ENCODE data around the gene C4A.
"Not testable (repeated sequence)": the region's sequence is repeated elsewhere in the genome, so short reads cannot be mapped to it uniquely, and the experiment has no call there.

The C4A gene

DNA sequence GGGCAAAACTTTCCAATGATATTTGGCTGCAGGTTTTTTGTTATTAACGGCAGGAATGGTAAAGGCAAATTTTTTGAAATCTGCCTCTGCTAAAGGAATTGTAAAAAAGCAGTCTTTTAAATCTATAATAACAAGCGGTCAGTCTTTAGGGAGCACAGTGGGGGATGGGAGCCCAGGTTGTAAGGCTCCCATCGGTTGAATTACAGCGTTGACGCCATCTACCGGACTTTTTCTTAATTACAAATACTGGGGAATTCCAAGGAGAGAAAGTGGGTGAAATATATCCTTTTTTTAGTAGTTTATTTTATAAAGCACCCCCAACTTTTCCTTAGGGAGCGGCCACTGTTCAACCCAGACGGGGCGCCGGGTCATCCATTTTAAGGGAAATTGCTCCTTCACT is 40.2 kb downstream of the C4A start:
- not testable (repeated sequence) for DNase-seq (ENCODE audit: low read depth, low spot score)

DNA sequence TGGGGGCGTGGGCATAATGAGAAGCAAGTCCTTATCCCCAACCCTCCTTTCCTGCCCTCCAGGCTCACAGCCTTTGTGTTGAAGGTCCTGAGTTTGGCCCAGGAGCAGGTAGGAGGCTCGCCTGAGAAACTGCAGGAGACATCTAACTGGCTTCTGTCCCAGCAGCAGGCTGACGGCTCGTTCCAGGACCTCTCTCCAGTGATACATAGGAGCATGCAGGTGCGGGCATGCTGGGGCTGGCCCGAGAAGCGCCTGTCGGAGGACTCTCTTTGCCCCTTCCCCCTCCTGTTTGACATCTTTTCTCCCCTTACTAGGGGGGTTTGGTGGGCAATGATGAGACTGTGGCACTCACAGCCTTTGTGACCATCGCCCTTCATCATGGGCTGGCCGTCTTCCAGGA is 46.8 kb downstream of the C4A start:
- DNase-seq (ENCODE audit: low read depth, low spot score): not testable (repeated sequence)

DNA sequence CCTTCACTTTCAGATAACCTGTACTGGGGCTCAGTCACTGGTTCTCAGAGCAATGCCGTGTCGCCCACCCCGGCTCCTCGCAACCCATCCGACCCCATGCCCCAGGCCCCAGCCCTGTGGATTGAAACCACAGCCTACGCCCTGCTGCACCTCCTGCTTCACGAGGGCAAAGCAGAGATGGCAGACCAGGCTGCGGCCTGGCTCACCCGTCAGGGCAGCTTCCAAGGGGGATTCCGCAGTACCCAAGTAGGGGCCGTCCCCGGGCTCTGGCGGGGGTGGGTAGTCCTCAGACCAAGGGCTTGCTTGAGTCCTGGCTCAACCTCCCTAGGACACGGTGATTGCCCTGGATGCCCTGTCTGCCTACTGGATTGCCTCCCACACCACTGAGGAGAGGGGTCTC is 47.7 kb downstream of the C4A start:
- DNase-seq (ENCODE audit: low read depth, low spot score): not testable (repeated sequence)

DNA sequence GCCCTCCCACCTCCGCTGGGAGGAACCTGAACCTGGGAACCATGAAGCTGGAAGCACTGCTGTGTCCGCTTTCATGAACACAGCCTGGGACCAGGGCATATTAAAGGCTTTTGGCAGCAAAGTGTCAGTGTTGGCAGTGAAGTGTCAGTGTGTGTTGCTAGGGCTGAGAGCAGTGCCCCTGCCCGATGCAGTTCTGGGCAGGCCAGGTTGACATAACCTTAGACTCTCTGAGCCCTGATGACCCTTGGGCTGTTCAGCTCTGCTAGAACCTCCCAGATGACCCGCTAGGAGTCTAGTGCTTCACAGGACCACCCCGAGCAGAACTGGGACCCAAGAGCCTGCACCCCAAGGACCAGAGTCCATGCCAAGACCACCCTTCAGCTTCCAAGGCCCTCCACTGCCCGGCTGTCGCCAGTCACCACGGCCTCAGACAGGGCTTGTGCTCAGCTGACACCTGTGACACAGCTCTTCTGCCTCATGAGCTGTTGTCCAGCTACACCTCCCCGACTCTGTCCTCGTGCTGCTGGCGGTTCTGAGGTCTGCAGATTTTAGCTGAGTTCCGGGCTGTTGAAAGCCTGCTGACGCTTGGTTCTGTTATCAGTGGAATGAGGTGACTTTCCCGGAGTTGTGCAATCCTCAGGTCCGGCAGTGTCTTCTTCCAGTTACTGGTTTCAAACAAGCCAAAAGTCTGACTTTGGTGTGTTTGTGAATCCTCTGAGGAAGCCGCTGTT is 53.6 kb downstream of the C4A start:
- not testable (repeated sequence) for DNase-seq (ENCODE audit: low read depth, low spot score)

DNA sequence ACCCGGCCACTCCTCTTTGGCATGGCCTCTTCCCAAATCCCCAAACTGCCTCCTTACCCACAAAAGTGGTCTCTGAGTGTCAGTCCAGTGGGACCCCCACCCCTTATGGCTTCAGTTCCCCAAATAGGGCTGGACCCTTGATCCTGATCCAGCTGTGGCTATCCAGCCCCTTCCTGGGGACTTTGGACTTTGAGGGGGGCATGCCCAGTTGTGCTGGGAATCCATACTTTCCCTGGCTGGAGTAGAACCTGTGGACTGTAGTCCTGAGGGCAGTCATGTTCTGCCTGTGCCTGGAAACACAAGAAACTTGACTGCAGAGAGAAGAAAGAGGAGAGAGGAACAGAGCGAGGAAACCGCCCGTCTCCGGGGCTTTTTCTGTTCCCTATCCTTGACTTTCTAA is 55.3 kb downstream of the C4A start:
- DNase-seq (ENCODE audit: low read depth, low spot score): not testable (repeated sequence)

DNA sequence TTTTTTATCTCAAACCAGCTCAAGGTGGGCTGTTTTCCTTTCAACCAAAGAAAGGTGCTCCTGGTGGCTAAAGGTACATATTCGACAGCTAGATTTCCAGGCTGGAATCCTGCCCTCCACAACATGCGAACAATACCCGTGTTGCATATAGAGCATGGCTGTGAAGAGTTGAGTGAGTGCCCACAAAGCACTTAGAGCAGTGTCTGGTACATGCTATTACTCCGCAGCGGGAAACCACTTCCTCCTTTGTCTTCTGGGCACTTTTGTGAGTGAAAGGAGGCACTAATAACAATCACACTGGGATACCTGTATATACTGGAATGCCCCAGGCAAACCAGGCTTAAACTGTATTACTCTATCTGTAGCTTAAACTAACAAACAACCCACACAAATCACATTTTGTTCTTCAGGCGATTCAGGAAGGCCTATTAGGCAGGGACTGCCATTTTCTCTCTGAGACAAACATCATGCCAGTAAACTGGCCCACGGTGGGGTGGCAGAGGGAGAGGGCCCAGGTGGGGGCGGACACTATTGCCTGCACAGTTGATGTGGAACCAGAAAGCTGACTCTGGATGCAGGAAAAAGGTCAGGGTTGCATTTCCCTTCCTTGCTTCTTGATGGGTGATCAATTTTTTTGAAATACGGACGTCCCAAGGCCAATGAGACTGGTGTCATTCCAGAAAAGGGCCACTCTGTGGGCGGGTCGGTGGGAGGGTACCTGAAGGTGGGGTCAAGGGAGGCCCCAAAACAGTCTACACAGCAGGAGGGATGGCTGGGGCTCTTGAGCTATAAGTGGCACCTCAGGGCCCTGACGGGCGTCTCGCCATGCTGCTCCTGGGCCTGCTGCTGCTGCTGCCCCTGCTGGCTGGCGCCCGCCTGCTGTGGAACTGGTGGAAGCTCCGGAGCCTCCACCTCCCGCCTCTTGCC is 56.0 kb downstream of the C4A start, which contains the start of gene CYP21A2:
Gene CYP21A2 (plus strand): TSS at position 818 of the 927 bp plus-strand sequence. CDS start 8 bp downstream, at position 826.
- not testable (repeated sequence) for DNase-seq (ENCODE audit: low read depth, low spot score)

DNA sequence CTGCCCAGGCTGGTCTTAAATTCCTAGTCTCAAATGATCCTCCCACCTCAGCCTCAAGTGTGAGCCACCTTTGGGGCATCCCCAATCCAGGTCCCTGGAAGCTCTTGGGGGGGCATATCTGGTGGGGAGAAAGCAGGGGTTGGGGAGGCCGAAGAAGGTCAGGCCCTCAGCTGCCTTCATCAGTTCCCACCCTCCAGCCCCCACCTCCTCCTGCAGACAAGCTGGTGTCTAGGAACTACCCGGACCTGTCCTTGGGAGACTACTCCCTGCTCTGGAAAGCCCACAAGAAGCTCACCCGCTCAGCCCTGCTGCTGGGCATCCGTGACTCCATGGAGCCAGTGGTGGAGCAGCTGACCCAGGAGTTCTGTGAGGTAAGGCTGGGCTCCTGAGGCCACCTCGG is 57.0 kb downstream of the C4A start:
- not testable (repeated sequence) for DNase-seq (ENCODE audit: low read depth, low spot score)

DNA sequence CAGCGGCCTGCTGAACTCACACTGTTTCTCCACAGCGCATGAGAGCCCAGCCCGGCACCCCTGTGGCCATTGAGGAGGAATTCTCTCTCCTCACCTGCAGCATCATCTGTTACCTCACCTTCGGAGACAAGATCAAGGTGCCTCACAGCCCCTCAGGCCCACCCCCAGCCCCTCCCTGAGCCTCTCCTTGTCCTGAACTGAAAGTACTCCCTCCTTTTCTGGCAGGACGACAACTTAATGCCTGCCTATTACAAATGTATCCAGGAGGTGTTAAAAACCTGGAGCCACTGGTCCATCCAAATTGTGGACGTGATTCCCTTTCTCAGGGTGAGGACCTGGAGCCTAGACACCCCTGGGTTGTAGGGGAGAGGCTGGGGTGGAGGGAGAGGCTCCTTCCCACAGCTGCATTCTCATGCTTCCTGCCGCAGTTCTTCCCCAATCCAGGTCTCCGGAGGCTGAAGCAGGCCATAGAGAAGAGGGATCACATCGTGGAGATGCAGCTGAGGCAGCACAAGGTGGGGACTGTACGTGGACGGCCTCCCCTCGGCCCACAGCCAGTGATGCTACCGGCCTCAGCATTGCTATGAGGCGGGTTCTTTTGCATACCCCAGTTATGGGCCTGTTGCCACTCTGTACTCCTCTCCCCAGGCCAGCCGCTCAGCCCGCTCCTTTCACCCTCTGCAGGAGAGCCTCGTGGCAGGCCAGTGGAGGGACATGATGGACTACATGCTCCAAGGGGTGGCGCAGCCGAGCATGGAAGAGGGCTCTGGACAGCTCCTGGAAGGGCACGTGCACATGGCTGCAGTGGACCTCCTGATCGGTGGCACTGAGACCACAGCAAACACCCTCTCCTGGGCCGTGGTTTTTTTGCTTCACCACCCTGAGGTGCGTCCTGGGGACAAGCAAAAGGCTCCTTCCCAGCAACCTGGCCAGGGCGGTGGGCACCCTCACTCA is 57.7 kb downstream of the C4A start:
- DNase-seq (ENCODE audit: low read depth, low spot score): not testable (repeated sequence)

DNA sequence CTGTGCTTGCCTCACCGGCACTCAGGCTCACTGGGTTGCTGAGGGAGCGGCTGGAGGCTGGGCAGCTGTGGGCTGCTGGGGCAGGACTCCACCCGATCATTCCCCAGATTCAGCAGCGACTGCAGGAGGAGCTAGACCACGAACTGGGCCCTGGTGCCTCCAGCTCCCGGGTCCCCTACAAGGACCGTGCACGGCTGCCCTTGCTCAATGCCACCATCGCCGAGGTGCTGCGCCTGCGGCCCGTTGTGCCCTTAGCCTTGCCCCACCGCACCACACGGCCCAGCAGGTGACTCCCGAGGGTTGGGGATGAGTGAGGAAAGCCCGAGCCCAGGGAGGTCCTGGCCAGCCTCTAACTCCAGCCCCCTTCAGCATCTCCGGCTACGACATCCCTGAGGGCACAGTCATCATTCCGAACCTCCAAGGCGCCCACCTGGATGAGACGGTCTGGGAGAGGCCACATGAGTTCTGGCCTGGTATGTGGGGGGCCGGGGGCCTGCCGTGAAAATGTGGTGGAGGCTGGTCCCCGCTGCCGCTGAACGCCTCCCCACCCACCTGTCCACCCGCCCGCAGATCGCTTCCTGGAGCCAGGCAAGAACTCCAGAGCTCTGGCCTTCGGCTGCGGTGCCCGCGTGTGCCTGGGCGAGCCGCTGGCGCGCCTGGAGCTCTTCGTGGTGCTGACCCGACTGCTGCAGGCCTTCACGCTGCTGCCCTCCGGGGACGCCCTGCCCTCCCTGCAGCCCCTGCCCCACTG is 58.6 kb downstream of the C4A start:
- not testable (repeated sequence) for DNase-seq (ENCODE audit: low read depth, low spot score)

DNA sequence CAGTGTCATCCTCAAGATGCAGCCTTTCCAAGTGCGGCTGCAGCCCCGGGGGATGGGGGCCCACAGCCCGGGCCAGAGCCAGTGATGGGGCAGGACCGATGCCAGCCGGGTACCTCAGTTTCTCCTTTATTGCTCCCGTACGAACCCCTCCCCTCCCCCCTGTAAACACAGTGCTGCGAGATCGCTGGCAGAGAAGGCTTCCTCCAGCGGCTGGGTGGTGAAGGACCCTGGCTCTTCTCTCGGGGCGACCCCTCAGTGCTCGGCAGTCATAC is 59.1 kb downstream of the C4A start:
- not testable (repeated sequence) for DNase-seq (ENCODE audit: low read depth, low spot score)

DNA sequence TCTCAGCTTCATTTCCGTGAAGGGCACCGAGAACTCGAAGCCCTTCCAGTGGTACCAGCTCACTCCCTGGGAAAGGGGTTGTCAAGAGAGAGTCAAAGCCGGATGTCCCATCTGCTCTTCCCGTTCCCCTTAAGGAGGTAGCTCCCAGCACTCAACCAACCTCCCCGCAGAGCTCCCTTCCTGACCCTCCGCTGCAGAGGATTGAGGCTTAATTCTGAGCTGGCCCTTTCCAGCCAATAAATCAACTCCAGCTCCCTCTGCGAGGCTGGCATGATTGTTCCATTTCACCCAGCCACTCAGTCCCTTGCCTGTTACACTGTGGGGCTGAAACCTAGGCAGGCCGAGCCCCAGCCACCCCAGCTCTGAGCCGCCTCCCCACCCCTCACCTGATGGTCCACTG is 59.5 kb downstream of the C4A start:
- not testable (repeated sequence) for DNase-seq (ENCODE audit: low read depth, low spot score)

DNA sequence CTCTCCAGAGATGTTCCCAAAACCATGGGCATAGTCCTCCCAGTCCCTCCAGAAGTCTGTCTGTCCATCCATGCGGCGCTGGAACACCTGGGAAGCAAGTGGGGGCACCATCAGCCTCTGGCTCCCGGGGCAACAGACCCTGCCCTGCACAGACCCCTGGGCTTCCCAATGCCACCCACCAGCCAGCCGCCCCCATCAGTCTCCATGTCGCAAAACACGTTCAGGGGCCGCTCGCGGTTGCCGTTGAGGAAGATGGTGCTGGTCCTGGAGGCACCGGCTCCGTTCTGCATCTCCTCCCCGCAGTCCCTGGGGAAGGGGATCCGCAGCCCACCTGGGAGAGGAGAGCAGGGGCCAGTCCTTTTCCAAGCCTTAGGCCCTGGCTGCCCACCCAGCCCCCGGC is 60.4 kb downstream of the C4A start:
- DNase-seq (ENCODE audit: low read depth, low spot score): not testable (repeated sequence)

DNA sequence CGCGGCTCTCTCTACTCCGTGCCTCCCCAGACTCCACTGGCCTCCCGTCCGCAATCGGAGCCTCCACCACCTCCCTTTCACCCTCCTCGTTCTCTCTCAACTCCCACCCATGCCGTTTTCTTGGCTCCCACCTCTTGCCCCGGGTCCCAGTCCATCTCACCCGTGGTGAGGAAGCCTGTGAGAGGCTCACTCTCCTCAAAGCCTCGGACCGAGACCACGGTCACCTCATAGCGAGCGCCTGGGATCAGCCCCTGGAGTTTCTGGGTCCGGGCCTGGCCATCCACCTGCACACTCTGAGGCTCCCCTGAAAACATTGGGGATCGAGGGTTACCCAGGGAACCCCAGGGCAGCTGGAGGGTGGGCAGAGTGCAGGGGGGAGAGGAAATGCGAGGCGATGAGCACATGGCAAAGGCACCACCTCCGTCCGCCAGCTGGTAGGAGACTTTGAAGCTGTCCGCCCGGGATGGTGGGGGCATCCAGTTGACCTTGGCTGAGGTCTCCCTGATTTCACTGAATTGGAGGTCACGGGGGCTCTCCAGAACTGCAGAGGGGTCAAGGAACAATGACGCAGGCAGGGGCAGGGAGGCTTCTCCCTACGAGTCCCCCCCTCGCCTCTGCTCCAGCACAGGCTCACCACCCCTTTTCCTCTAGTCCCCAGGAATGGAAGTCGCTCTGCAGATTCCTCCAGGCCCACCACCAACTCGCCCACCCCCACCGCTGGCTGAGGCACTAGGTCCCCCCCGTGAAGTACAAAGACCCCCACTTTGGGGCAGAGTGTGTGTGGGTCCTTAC is 61.9 kb downstream of the C4A start:
- not testable (repeated sequence) for DNase-seq (ENCODE audit: low read depth, low spot score)

DNA sequence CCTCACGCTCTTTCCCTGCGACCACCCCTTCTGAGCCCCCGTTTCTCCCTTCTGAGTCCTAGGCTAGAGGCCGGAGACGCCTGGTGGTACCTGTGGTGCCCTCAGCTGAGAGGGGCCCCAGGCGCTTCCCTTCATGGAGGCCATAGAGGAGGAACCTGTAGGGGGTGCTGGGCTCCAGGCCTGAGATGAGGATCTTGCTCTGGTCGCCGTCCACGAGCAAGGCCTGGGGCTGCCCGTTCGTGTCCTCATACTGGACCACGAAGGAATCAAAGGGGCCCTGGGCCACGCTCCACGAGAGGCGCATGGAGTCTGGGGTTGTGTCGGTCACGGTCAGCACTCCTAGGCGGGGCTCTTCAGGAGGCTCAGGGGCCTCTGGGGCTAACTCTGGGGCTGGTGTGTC is 63.1 kb downstream of the C4A start:
- not testable (repeated sequence) for DNase-seq (ENCODE audit: low read depth, low spot score)

DNA sequence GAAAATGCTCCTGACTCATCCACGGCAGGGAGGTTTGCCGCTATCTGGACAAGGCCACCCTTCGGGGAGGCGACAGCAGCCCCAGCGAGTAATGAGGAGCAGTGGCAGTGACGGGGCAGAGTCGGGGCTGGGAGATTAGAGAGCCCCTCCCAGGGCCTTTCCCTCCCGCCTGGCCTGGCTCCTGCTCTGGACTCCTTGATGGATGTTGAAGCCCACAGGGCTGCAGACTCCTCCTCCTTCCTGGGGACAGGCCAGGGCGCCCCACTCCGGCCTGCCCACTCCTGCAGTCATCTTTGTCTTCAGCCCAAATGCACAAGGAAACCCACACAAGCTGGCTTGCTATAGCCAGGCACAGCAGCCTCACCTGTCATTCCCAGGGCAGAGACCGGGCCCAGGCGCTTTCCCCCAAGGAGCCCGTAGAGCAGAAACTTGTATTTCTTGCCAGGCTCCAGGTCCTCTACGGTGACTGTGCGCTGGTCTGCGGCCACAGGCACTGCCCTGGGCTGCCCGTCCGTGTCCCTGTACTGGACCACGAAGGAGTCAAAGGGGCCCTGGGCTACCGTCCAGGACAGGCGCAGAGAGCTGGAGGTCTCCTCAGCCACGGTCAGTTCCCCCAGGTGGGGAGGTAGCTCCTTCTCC is 64.1 kb downstream of the C4A start:
- no peak for DNase-seq (ENCODE audit: low read depth, low spot score)

DNA sequence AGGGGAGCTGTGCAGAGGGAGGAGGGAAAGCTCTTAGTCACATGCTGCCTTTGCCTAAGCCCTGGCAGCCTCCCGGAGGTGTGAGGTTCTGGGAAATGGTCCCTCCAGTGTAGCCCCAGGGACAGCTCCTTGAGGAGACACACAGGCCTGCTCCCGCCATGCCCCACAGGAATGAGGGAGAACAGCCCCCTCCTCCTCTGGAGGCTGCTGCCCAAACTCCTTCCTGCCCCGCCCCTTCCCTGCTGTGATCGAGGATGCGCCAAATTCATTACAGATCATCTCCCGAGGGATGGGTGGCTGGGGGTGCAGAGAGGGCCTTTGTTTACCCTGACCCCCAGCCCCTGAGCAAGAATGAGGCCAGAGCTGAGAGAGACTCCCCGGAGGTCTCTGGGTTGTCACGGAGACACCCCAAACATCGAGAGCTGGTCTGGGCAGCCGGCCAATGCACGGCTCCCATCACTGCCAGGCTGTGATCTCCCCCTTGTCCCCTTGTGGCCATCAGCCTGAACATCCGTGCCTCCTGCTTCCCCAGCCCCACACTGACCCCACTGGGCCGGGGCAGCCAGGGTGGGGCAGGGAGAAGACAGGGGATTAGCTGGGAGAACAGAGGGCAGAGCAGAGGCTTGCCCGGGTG is 64.7 kb downstream of the C4A start:
- no peak for DNase-seq (ENCODE audit: low read depth, low spot score)

DNA sequence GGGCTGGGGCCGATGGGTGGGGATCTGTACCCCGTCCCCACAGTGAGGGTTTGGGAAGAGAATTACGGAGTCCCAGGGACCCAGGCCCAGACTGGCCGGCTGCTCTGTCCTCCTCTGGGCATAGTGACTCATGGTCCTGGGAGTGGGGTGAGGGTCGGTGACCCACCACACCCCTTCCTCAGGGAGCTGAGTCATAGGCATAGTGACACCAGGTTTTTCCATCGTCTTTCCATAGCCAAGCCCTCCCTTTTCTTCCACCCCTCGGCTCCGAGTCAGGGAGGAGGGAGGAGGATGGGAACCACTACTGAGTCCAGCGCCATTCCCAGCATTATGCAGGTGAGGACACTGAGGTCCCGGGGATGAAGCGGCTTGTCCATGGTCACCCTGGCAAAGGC is 65.2 kb downstream of the C4A start:
- DNase-seq (ENCODE audit: low read depth, low spot score): no peak

DNA sequence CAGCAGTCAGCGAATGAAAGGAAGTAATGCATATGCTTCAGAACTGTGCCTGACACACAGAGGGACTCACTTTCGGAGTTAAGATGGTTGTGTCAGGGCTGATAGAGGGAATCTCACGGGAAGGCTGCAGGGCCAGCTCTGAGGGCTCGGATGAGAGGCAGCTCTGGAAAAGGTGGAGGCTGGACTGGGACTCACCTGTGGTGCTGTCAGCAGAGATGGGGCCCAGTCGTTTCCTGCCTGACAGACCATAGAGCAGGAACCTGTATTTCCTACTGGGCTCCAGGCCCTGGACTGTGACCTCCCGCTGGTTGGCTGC is 65.6 kb downstream of the C4A start:
- DNase-seq (ENCODE audit: low read depth, low spot score): no peak
